Globus pallidus (tissue), 1 donor: ENCODE results near the gene LHX4.

ENCODE experiments used
- DNase-seq: peaks from one replicate; pipeline ENCODE4 v3.0.0-alpha.2; 2015; ENCODE audit warnings: low spot score

Gene LHX4

DNA sequence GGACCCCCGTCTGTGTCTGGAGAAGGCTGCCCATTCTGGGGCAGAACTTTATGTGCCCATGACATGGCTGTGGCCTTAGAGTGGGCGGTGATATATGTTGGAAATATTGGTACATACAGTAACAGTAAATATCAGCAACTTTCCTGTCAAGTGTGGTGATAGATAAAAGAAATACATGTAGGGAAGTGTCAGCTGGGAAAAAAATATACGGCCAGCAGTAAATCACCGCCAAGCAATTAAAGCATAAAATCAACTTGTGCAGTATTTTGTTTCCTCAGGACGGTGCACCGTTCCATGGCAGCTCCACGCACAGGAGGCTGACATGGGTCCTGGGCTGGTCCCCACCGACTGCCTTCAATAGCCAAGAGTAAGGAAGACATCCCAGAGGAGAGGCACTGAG, 27.4 kb downstream of the LHX4 start:
- no peak for DNase-seq

DNA sequence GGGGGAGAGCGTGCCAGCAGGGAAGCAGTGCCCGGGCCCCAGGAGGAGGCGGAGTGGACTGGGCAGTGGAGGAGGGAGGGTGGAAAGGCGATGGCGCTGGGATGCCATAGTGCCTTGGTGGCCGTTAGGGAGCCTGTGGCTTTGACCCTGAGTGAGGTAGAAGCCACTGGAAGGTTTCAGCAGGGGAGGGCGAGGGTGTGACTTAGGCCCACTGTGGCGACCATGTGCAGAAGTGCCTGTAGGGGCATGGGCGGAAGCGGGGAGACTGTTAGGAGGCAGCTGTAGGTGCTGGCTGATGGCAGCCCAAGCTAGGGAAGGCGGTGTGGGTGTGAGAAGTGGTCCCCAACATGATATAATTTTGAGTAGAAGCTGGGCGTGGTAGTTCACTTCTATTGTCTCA, 28.2 kb downstream of the LHX4 start:
- DNase-seq, result no peak

DNA sequence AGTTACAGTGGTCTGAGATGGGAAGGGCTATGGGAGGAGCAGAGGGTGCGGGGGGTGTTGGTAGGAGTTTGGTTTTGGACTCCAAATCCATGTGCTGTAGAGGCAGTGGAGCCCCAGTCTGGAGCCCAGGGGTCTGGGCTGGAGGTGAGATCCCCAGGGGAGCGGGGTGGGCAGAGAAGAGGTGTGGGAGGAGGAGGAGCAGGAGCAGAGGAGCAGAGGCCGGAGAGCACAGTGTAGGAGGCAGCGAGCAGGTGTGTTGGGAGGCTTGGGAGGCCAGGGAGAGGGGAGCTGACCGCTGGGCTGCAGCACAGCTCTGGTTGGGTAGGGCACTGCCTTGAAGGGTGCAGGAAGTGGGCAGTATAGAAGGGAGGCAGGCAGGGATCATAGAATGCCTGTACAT, 28.9 kb downstream of the LHX4 start:
- DNase-seq, result no peak

DNA sequence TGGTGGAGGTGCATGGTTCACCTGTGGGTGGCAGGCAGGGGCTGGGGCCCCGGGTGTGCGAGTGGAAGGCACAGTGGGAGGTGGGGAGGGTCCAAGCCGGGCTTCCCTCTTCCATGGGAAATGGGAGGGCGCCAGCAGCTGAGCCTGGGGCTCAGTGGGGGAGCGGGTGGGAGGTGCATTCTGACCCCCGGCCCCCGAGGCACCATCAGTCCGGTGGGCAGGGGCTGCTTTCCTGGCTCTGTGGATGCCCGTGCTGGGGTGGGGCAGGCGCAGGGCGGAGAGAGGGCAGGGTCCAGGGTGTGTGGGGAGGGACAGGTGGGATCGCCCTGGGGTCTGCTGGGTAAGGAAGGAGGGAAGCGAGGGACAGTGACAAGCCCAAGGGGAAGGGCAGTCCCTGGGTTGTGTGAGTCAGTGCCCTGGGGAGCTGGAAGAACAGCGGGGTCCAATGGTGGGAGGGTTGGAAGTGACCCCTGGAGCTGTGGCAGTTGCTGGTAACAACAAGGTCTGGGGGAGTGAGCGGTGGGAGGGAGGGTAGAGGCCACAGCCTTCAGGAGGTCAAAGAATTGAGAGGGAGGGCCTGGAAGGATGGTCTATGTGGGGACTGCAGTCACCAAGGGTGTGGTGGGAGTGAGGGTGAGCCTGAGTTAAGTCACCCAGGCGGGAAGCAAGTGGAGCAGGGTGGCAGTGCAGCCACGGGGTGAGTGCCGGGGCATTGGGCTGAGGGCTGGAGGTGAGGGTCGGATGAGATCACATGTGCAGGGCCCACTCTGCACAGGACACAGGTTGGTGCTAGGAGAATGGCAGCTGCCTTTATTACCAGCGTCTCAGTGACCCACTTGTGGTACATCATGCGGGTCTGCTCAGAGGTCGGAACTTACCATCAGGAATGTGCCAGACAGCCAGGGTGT, 29.6 kb downstream of the LHX4 start:
- DNase-seq, result no peak

DNA sequence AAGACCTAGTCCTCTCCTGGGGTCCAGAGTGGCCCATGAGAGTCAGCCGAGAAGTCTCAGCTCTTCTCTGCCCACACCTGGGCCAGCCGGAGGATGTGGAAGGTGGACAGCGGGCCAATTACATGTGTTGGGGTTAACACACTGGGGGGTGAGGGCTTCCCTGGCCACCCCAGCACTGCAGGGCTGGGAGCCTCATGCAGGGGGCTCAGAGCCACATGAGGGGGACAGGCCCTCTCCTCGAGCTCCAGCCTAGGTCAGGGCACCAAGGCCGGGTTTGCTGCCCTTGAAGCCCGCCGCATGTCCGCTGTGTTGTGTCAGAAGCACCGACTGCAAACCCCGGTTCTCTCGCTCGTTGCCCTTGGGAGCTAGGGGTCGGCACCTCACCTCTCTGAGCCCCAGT, 30.5 kb downstream of the LHX4 start:
- DNase-seq, result no peak

DNA sequence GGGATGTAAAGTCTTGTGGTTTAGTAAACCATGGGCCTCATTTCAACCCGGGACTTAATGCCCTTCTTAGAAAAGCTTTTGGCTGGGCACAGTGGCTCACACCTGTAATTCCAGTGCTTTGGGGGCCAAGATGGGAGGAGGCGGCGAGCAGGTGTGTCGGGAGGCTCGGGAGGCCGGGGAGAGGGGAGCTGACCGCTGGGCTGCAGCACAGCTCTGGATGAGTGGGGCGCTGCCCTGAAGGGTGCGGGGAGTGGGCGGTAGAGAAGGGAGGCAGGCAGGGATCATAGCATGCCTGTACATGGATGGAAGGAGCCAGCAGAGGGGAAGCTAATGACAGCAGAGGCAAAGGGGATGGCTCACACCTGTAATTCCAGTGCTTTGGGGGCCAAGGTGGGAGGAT, 31.0 kb downstream of the LHX4 start:
- DNase-seq, result no peak

DNA sequence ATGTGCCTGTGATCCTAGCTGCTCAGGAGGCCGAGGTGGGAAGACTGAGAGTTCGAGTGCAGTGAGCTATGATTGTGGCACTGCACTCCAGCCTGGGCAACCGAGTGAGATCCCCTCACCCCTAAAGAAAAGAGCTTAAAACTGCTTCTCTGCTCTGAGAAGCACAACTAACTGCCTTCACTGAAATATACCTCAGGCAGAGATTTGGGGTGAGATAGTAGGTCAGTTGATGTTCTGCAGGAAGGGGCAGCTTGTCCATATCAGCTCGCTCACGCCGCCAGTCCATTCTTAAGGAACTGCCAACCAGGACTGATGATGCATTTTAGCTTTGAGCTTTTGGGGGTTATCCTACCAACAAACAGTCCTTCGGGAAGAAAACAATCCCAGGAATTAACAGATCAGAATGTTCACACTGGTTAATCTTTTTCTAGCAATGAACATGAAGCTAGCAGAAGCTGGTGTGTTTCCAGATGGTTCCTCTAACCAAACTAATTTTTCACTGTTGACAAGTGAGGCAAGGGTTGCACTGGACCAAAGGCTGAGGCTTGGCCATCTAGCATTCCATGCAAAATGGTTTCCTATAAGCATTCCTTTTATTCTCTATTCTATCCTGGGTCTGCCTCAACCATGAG, 31.6 kb downstream of the LHX4 start:
- no peak for DNase-seq

DNA sequence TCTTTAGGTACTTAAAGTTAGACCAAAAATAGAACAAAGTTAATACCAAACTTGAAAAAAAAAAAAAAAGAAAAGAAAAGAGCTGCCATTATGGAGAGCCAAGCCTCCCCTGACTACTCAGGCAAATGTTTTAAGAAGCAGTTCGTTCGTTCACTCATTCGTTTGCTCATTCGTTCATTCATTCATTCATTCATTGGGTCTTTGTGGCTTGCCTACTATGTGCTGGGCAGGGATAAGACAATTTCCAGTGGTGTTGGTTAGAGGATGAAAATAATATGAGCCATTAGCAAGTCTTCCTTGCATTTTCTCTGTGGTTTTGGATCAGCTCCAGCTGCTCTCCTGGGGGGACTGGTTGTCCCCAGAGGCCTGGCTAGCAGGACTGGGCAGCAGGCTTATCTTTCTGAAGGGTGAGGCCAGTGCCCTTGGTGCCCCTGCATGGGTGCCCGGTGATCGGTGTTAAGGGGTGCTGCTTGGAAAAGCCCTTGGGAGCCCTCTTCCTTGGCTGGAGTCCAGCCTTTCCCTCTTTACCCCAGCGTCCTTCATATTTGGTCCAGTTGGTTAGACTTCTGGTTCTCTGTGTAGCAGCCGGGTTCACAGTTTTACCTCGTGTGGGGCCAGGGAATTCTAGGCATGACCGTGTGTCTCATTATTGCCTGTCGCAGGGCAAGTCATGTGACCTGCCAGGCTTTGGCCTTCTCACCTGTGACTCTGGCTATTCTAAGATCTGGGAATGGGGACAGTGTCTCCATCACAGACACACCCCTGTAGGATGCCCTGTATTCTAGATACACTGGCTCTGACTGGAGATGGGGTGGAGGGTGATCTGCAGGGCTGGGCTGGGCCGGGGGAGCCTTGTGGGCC, 32.8 kb downstream of the LHX4 start:
- DNase-seq, result no peak

DNA sequence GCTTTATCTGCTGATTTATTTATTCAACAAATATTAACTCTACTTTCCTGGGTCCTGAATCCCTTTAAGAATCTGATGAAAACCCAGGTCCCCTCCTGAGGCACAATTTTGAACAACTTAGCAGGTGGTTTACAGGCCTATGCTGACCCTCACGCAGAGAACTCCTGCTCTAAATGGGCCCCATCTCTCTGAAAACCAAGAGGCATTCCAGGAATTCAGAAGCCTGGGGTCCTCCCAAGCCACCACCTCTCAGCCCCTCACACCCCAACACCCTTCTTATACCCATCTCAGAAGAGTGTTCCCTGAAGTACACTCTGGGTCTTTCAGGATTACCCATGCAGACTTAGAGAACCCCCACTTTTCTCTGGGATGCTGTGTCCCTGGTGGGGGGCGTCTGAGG, 34.5 kb downstream of the LHX4 start:
- DNase-seq, result no peak

DNA sequence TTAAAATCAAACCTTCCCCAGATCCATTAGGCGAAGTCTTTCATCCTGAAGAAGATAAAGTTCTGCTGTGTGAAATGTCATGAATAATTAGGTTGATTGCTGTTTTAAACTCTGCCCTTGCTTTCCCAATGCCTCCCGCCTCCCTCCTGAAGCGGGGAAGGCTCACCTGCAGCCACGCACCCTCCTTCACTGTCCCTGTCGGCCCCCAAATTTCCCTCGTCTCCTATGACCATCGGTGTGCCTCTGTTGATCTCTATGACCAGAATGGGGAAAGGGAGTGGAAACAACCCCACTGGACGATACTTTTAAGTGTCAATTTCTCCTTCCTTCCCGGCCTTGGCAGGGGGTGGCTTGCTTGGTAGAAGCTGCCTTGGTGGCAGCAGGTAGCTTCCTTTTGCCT, 35.1 kb downstream of the LHX4 start:
- no peak for DNase-seq

DNA sequence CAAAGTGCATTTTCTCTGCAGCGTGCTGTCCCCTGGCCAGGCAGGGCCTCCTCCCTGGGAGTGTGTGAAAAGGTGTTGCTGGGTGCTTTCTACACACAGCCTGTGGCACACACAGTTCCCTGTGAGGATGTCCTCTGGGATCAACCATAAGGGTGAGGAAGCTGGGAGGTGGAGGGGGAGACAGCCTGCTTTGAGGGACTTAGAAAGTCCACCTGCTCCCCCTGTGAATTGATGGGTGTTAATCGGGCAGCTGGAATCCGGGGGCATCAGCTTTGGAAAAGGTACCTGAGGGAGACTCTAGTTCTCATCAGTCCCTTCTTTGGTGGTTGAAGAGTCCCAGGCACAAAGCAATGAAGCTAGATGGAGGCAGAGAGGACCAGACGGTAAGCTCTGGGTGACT, 35.8 kb downstream of the LHX4 start:
- DNase-seq, result no peak

DNA sequence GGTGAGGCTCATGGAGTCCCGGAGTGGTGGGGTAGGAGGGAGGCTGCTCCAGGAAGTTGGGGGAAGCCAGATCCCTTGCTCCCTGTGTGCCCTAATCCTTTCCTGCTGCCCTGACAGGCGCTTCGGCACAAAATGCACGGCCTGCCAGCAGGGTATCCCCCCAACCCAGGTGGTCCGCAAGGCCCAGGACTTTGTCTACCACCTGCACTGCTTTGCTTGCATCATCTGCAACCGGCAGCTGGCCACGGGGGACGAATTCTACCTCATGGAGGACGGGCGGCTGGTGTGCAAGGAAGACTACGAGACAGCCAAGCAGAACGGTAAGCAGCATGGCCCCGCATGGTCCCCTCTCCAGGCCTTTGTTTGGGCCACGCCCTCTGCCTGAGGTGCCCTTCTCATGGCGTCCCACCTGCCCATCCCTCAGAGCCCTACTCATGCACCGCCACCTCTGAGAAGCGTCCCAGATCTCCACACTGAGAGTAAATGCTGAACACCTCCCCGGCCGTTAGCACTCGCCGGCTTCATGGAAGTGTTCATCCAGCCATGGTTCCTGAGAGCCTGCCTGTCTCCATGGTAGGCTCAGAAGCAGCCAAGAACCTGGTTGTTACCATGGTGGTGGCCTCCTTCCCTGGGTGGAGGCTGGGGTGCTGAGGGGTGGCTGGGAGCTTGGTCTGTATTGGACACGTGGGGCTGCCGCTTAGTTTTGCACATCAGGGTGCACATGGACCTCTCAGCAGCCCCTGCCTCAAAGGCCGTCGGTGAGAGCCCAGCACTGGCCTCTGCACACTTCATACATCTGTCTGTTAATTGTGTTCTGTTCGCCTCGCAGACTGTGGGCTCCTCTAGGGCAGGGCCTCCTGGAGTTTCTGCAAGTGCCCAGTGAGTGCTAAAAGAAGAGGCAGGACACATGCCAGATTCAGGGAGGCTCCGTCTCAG, 36.5 kb downstream of the LHX4 start:
- DNase-seq, result no peak

DNA sequence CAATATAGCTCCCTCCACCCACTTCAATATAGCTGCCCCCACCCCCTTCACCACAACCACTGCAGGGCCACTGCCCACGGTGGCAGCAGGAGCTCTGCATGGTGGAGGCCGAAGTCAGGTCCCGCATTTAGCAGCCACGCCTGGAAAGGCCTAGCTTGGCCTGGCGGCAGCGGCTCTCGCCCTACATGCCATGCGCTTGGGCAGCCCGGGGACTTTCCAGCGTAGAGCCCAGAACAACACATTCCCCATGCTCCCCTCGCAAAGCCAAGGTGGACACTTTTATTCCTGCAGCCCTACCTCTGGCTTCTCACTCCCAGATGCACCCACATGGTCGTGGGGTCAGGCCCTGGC, 37.1 kb downstream of the LHX4 start:
- DNase-seq, result no peak

DNA sequence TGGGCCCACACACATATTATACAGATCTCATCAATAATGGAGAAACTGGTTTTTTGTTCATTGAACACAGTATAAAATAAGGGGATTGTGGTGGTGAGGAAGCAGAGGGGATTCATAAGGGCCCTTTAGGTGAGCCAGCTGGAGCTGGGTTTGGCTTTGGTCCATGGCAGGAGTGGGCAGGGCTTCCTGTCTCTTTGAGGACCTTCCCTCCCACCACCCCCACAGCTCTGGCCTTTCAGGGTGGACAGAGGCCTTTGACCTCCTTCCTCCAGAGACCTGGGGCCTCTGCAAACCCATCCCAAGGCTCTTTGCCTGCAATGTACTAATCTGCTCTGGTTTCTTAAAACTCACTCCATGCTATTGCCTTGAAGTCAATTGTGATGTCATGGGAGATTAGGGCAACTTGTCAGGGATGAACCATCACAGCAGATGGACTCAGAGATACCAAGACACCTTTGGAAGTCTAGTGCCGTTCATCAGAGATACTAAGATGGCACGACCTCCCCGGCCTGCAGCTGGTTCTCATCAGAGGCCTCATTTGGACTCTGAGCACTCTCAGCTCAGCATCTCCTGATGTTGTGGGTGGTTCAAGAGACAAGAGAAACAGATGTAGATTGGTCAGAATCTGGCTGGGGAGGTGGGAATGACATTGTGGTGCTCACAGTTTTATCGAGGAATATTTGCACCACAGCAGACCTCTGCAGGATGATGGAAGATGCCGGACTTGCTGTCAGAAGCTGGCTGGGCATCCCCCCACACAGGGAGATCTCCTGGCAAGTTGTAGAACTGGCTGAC, 37.9 kb downstream of the LHX4 start:
- DNase-seq, result no peak

DNA sequence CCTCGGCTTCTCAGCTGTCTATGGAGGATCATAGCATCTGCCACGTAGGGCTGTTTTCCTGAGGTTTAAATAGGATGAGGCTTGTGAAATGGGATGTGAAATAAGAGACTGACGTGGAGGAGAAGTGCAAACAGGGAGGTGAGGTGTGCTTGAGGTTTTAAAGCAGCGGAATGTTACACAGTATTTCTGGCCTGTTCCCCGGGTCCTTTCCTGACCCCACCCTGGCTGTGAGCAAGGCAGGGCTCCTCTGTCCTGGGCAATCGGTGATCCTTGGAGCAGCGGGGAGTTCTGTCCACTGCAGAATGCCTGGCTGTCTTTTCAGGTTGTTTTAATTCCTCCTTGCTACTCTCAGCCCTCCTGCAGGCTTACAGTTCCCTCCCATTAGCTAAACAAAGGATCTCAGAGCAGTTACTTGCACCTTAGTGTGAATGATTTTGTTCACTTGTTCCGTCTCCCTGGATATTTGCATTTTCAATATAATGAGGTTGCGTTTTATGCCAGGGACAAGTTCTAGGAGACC, 38.6 kb downstream of the LHX4 start:
- no peak for DNase-seq

DNA sequence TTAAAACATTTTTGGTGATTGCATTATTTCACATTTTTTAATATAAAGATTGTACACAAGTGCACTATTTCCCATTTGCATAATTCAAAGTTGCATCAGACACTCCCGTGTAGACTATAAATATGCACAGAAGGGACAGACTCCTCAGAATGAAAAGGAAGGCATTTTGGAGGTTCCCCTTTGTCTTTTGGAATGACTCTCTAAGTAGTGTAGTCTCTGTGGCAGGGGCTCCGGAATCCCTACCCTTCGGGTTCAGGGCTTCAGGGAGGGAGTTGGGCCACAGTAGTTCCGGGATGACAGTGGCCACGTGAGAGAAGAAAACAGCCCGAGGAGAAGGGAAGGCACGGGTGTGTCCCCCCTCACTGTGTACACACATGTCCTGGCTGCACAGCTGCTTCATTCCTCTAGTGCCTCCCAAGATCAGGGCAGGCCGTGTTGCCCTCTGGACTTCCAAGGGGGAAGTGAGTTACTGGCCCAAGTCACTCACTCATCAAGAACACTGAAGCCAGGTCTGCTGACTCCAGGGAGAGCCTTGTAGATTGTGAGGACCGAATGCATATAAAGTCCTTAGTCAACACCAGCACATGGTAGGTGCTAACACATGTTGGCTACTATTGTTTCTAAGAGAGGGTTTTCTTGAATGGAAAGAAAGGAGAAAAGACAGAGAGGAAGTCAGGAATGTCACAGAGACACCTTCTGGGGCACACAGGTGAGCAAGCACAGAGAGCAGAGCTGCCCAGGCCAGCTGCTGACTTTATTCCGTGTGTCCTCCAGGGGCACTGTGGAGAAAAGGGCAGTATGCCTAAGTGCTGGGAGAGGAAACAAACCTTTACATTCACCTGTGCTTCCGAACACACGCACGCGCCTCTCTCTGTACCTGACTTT, 39.8 kb downstream of the LHX4 start:
- DNase-seq, result no peak

DNA sequence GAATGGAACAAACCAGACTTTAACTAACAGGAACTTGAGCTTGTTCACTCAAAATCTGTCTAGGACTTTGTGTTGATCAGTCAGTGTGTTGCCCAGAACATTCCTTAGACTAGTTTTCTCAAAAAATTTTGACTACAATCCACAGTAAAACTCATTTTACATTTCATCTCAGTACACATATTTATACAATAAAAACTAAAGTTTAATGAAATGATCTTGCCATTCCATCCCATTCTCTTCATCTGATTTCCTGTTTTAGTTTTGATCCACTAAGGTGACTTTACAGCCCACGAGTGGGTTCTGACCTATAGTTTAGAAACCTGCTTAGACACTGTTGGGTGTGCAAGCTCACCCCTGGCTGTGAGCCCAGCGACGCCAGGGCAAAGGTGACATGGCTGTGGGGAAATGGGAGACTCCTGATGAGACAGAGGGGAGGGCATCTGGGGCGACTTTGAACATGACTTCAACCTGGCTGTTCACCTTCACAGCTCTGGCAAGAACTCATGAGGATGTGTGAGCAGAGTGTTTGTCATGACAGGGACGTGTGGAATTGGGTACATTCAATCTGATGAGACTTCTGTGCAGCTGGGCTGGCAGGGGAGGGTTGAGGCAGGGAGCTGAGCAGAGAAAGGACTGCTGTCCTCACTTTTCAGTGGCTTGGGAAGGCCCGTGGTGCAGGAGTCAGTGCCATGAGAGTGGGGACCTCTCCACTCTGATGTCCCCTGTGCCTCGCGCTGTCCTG, 40.6 kb downstream of the LHX4 start:
- no peak for DNase-seq

DNA sequence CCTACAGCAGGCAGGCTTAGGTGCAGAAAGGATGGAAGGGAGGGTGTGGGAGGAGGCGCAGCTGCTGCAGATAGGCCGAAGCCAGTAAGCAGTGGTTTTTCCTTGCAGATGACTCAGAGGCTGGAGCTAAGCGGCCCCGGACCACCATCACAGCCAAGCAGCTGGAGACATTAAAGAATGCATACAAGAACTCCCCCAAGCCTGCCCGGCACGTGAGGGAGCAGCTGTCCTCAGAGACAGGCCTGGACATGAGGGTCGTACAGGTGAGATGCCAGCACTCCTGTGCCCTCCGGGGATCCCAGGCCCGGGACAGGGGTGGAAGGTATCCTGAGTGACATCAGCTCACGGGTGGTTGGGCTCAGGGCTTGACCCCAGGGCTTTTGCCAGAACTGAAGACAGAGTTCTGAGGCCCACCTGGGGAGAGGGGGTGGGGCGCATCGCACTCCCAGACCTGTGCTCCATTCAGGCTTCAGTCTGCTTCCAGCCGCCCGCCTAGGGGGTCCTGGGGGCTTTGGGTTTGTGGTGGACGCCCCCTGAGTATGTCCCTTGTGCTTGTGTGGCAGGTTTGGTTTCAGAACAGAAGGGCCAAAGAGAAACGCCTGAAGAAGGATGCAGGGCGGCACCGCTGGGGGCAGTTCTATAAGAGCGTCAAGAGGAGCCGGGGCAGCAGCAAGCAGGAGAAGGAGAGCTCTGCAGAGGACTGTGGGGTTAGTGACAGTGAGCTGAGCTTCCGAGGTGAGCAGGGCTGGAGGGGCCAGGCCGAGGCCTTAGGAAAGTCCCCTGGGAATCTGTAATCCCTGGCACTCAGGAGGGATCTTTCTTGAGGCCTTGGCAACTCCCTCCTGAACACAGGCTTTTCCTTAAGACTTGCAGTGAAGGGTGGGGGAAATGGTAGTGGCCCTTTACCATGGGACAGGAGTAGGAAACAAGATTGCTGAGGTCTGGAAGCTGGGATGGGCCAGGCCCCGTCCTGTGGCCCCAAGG, 41.5 kb downstream of the LHX4 start:
- no peak for DNase-seq
